C4-2B (cell line): ENCODE data around the gene LRIT1.

Experiments used
- CTCF ChIP-seq: fragments of 450-650 bp; conservative IDR thresholded peaks from 2 replicates; pipeline ENCODE4 v1.5.1; 2017; ENCODE audit warnings: mild to moderate bottlenecking
- ZFX ChIP-seq: fragments of 450-650 bp; IDR thresholded peaks from 2 replicates; pipeline ENCODE4 v1.6.1; 2017

- TF ChIP-seq CTCF (no peak), ZFX (no peak)
Observed at GRCh38 chr10:84230359-84230758, 11.0 kb downstream of the LRIT1 start.
